SU-DHL-6 (cell line): Measurements from ENCODE around the gene KCNIP4.

ENCODE experiments used
- CTCF ChIP-seq: fragments of 200-600 bp; sonication (generic); IDR thresholded peaks from one replicate; pipeline ENCODE4 v1.5.1; 2017; ENCODE audit warnings: antibody characterized with exemption, mild to moderate bottlenecking, low read length, moderate library complexity; ENCODE audit not compliant: insufficient read depth, poor library complexity, severe bottlenecking
- EZH2phosphoT487 ChIP-seq: fragments of 200-600 bp; sonication (generic), shearing (Covaris generic); conservative IDR thresholded peaks from 2 replicates; pipeline ENCODE4 v1.6.1; 2018; ENCODE audit warnings: mild to moderate bottlenecking, antibody characterized with exemption, low read length, moderate library complexity, mixed read lengths

GRCh38 chr4:21735866-21736265 is 212.7 kb downstream of the KCNIP4 start:
- TF ChIP-seq CTCF (no peak), EZH2phosphoT487 (no peak)
